ENCODE data around the gene PTPRD.

PTPRD gene

DNA sequence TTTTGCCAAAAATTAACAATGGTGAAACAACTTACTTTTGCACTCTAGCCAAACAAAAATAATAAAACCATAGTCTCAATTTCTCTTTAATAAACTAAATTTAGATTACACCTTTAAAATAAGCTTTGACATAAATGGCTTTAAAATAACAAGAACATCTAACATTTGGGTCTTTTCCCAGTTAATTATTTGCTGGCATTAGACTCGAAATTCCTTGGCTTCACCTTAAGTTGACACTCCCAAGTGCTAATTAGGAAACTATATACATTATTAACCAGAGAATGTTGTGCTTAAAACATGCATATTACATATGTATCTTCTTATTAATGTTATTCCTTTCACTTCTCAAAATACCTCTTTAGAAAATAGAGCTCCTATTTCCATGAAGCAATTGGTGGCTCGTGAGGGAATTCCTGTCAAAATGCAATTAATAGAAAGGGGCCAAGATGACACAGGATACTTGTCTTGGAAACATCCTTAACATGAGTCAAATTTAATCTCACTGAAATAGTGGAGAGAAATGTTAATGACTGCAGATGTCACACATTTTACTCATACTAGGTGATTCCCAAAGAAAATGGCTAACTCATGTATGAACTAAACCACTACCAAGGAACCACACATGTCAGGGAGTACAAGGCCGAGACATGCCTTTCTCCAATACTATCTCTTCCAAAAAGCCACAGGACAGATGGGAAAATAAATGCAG is 1880.3 kb downstream of the PTPRD start:
- in situ Hi-C loops (cut with HindIII; ENCODE audit: low sequenced_read_pairs) = loop anchor here (25.0 kb wide), 1 partner anchor 105 kb away; no protein-coding TSS in a partner anchor
- DNase-seq (ENCODE audit: low read depth) = no peak
- H3K4me3 ChIP-seq (ENCODE audit: low read depth, low read length) = no peak overlapping the region
- TF ChIP-seq, protein P1, sequence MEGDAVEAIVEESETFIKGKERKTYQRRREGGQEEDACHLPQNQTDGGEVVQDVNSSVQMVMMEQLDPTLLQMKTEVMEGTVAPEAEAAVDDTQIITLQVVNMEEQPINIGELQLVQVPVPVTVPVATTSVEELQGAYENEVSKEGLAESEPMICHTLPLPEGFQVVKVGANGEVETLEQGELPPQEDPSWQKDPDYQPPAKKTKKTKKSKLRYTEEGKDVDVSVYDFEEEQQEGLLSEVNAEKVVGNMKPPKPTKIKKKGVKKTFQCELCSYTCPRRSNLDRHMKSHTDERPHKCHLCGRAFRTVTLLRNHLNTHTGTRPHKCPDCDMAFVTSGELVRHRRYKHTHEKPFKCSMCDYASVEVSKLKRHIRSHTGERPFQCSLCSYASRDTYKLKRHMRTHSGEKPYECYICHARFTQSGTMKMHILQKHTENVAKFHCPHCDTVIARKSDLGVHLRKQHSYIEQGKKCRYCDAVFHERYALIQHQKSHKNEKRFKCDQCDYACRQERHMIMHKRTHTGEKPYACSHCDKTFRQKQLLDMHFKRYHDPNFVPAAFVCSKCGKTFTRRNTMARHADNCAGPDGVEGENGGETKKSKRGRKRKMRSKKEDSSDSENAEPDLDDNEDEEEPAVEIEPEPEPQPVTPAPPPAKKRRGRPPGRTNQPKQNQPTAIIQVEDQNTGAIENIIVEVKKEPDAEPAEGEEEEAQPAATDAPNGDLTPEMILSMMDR (IDR thresholded peaks at IDR 0.05; ENCODE audit: low read depth, low read length, missing control alignments) = no peak

GRCh38 chr9:8730618-8731017 is 1882.2 kb downstream of the PTPRD start:
- H3K4me3 ChIP-seq (ENCODE audit: low read depth, low read length) = no peak overlapping the region
- TF ChIP-seq, protein P1 (IDR thresholded peaks at IDR 0.05; ENCODE audit: low read depth, low read length, missing control alignments) = no peak
- DNase-seq (ENCODE audit: low read depth) = no peak
- in situ Hi-C loops (cut with HindIII; ENCODE audit: low sequenced_read_pairs) = loop anchor here (25.0 kb wide), 1 partner anchor 107 kb away; no protein-coding TSS in a partner anchor

DNA sequence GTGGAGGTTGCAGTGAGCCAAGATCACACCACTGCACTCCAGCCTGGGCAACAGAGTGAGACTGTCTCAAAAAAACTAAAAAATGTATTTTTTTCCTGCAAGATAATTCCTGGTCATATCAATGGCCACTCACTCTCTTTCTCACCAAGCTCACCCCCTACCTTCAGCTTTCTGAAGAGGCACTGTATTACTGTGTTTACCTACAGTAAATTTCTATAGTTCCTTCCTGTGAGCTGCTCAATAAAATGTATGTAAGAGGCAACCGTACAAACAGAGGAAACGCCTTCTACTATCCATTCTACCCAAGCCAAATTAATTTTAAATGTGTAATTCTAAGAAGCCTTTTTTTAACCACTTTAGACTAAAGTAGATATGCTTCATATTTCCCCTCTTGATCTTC is 1883.9 kb downstream of the PTPRD start:
- in situ Hi-C loops (cut with HindIII; ENCODE audit: low sequenced_read_pairs) = loop anchor here (25.0 kb wide), 1 partner anchor 108 kb away; no protein-coding TSS in a partner anchor

DNA sequence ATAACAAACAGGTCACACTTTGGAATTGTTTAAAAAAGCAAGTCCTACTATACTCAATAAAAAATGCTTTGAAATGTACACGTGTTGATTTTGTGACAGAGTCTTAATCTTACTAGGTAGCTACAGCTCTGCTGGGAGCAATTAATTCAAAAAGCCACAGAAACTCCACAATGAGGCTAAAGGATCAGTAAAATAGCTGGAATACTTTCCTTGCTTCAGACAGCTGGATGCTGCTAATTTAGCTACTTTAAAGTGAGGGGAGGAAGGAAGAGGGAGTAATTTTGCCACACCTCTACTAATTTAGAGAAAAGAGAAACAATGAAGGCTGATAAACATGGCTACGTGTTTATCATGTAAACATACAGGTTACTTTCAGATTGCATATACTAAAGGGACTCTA is 1885.6 kb downstream of the PTPRD start:
- in situ Hi-C loops (cut with HindIII; ENCODE audit: low sequenced_read_pairs) = loop anchor here (25.0 kb wide), 1 partner anchor 110 kb away; no protein-coding TSS in a partner anchor
- DNase-seq (ENCODE audit: low read depth) = no peak
- H3K4me3 ChIP-seq (ENCODE audit: low read depth, low read length) = no peak overlapping the region
- TF ChIP-seq, protein P1 (IDR thresholded peaks at IDR 0.05; ENCODE audit: low read depth, low read length, missing control alignments) = no peak

More for the DNA sequence above, 1883.9 kb downstream of the PTPRD start:
- no peak overlapping the region for H3K4me3 ChIP-seq (ENCODE audit: low read depth, low read length)
- no peak for DNase-seq (ENCODE audit: low read depth)
- TF ChIP-seq, protein P1 (IDR thresholded peaks at IDR 0.05; ENCODE audit: low read depth, low read length, missing control alignments) = no peak

- TF ChIP-seq, protein P1 (IDR thresholded peaks at IDR 0.05; ENCODE audit: low read depth, low read length, missing control alignments) = no peak
- DNase-seq (ENCODE audit: low read depth) = no peak
- in situ Hi-C loops (cut with HindIII; ENCODE audit: low sequenced_read_pairs) = loop anchor here (25.0 kb wide), 1 partner anchor 111 kb away; no protein-coding TSS in a partner anchor
- H3K4me3 ChIP-seq (ENCODE audit: low read depth, low read length) = no peak overlapping the region
Measured at GRCh38 chr9:8726692-8727091, 1886.1 kb downstream of the PTPRD start.

DNA sequence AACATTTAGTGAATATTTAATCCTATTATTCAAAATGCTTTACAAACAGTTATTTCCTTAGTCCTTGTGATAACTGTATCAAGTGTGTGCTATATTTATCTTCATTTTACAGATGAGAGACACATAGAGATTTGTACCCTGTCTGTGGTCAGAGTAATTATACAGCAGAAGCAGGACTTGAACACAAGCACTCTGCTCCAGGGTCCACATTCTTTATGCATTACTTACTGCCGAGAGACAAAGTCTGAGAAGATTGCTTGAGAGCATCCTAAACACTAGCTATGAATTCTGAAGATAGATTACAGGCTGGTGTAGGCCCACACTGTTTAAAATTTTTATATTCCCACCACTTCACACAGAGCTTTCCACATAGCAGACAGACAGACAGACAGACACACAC is 1887.2 kb downstream of the PTPRD start:
- in situ Hi-C loops (cut with HindIII; ENCODE audit: low sequenced_read_pairs) = loop anchor here (25.0 kb wide), 1 partner anchor 112 kb away; no protein-coding TSS in a partner anchor
- no peak overlapping the region for H3K4me3 ChIP-seq (ENCODE audit: low read depth, low read length)
- DNase-seq (ENCODE audit: low read depth) = no peak
- TF ChIP-seq, protein P1 (IDR thresholded peaks at IDR 0.05; ENCODE audit: low read depth, low read length, missing control alignments) = no peak
